H1 (cell line): Measurements from ENCODE around the gene NANOS3. TPM values are rescaled to one million over a fixed set of nuclear protein-coding genes. Genes with fewer than 3 reads are reported as not detected.

ENCODE experiments used
- CTCF ChIA-PET: fragments of 300-600 bp; sonication (Branson Sonifier 250); formaldehyde crosslinking; loops from one replicate; lab custom pipeline; 2021; ENCODE audit not compliant: partially characterized antibody; lab: Charles Lee
- POLR2A ChIA-PET: fragments of 300-600 bp; sonication (Branson Sonifier 250); formaldehyde crosslinking; loops from one replicate; lab custom pipeline; 2021; ENCODE audit warnings: inconsistent platforms; ENCODE audit not compliant: partially characterized antibody; lab: Charles Lee
- DNase-seq, 2 experiments: peaks; one replicate each; pipeline versions ENCODE4 v3.0.0 to v3.0.0-alpha.2; 2010 to 2022; ENCODE audit warnings: low spot score in 2 of 2, low read depth in 1 of 2, mixed read lengths in 1 of 2
- FAIRE-seq: peaks from 2 replicates; lab custom pipeline; 2011; peaks lifted over from hg19 to GRCh38; lab: Jason Lieb, UNC
- H2AFZ ChIP-seq: 2 replicates; pipeline ENCODE4 v1.8.1; 2012; ENCODE audit warnings: low read length, inconsistent platforms
- H2AK5ac ChIP-seq: 2 replicates; pipeline ENCODE4 v1.6.1; 2013; ENCODE audit warnings: low read depth, low read length
- H2BK120ac ChIP-seq: replicated peaks from 2 replicates; pipeline ENCODE3; 2013; ENCODE audit warnings: low read depth, low read length, inconsistent platforms
- H2BK12ac ChIP-seq: 2 replicates; pipeline ENCODE4 v1.6.1; 2013; ENCODE audit warnings: low read depth, low read length
- H2BK15ac ChIP-seq: 2 replicates; pipeline ENCODE4 v1.6.1; 2013; ENCODE audit warnings: low read length
- H2BK20ac ChIP-seq: 2 replicates; pipeline ENCODE4 v1.6.1; 2013; ENCODE audit warnings: low read length
- H2BK5ac ChIP-seq: 2 replicates; pipeline ENCODE4 v1.6.1; 2013; ENCODE audit warnings: low read depth, low read length
- H3K14ac ChIP-seq: 2 replicates; pipeline ENCODE4 v1.6.1; 2013; ENCODE audit warnings: inconsistent platforms; ENCODE audit not compliant: insufficient read length
- H3K18ac ChIP-seq: 2 replicates; pipeline ENCODE4 v1.6.1; 2013; ENCODE audit warnings: low read length; ENCODE audit errors: extremely low read depth
- H3K23ac ChIP-seq: 2 replicates; pipeline ENCODE4 v1.6.1; 2013; ENCODE audit warnings: inconsistent platforms; ENCODE audit not compliant: insufficient read length
- H3K23me2 ChIP-seq: 2 replicates; pipeline ENCODE4 v1.6.1; 2013; ENCODE audit warnings: low read depth, low read length
- H3K27ac ChIP-seq: 2 replicates; pipeline ENCODE4 v1.6.1; 2011; ENCODE audit warnings: low read depth, low read length, inconsistent platforms
- H3K27me3 ChIP-seq, 4 experiments: replicated peaks in 1 of 4; 1 replicate in 1 of 4; 2 replicates in 3 of 4; pipeline versions ENCODE4 v1.6.1 to v1.8.1; 2011 to 2013; ENCODE audit warnings: low read length in 3 of 4, mild to moderate bottlenecking in 3 of 4, inconsistent platforms in 2 of 4, mixed read lengths in 2 of 4, moderate library complexity in 1 of 4; ENCODE audit not compliant: control insufficient read depth in 3 of 4, insufficient read depth in 3 of 4; ENCODE audit errors: extremely low read depth in 1 of 4
- H3K36me3 ChIP-seq, 4 experiments: 2 replicates each; pipeline versions ENCODE4 v1.6.1 to v1.8.1; 2011 to 2013; ENCODE audit warnings: mild to moderate bottlenecking in 4 of 4, low read length in 3 of 4, moderate library complexity in 2 of 4, control low read depth in 1 of 4, inconsistent platforms in 1 of 4; ENCODE audit not compliant: insufficient read depth in 4 of 4, control insufficient read depth in 2 of 4
- H3K4ac ChIP-seq: replicated peaks from 2 replicates; pipeline ENCODE3; 2013; ENCODE audit warnings: low read length, low read depth, mixed read lengths, inconsistent platforms; ENCODE audit not compliant: insufficient read length
- H3K4me1 ChIP-seq, 4 experiments: replicated peaks in 1 of 4; 1 replicate in 1 of 4; 2 replicates in 3 of 4; pipeline versions ENCODE4 v1.6.1 to v1.8.1; 2011 to 2013; ENCODE audit warnings: low read length in 3 of 4, inconsistent platforms in 2 of 4, mixed read lengths in 1 of 4; ENCODE audit not compliant: insufficient read depth in 4 of 4, control insufficient read depth in 3 of 4
- H3K4me2 ChIP-seq, 2 experiments: 2 replicates each; pipeline versions ENCODE4 v1.6.1 to v1.8.1; 2011 to 2013; ENCODE audit warnings: low read depth in 2 of 2, low read length in 2 of 2, control low read depth in 1 of 2, inconsistent platforms in 1 of 2, mild to moderate bottlenecking in 1 of 2; ENCODE audit not compliant: insufficient read depth in 1 of 2
- H3K4me3 ChIP-seq, 4 experiments: fragments of 200-600, 300-600 bp in 1 of 4; sonication (generic), shearing (Covaris generic), sonication (Bioruptor Twin) in 1 of 4; 2 replicates each; pipeline versions ENCODE4 v1.5.1 to v1.8.1; 2011 to 2016; ENCODE audit warnings: low read length in 4 of 4, low read depth in 3 of 4, control low read depth in 2 of 4, inconsistent platforms in 2 of 4, mild to moderate bottlenecking in 2 of 4, mixed read lengths in 1 of 4, moderate library complexity in 1 of 4; ENCODE audit not compliant: insufficient read depth in 2 of 4; ENCODE audit errors: extremely low read depth in 1 of 4
- H3K56ac ChIP-seq: replicated peaks from 2 replicates; pipeline ENCODE3; 2013; ENCODE audit warnings: low read depth, mild to moderate bottlenecking, mixed read lengths, low read length, inconsistent platforms; ENCODE audit not compliant: insufficient read length
- H3K79me1 ChIP-seq: 2 replicates; pipeline ENCODE4 v1.6.1; 2013; ENCODE audit warnings: low read depth, low read length, control low read depth
- H3K79me2 ChIP-seq, 2 experiments: 2 replicates each; pipeline versions ENCODE4 v1.6.1 to v1.8.1; 2012 to 2013; ENCODE audit warnings: low read length in 2 of 2, mild to moderate bottlenecking in 2 of 2, inconsistent platforms in 1 of 2; ENCODE audit not compliant: insufficient read depth in 2 of 2, control insufficient read depth in 1 of 2
- H3K9ac ChIP-seq, 4 experiments: replicated peaks in 1 of 4; 1 replicate in 1 of 4; 2 replicates in 3 of 4; pipeline versions ENCODE4 v1.6.1 to v1.8.1; 2011 to 2013; ENCODE audit warnings: low read depth in 3 of 4, low read length in 3 of 4, control low read depth in 2 of 4, mild to moderate bottlenecking in 2 of 4, moderate library complexity in 2 of 4, inconsistent platforms in 1 of 4; ENCODE audit errors: extremely low read depth in 1 of 4
- H3K9me3 ChIP-seq, 2 experiments: 2 replicates each; pipeline versions ENCODE4 v1.6.1 to v1.8.1; 2012 to 2013; ENCODE audit warnings: mild to moderate bottlenecking in 2 of 2, moderate library complexity in 2 of 2, control low read depth in 1 of 2, inconsistent platforms in 1 of 2, low read depth in 1 of 2, low read length in 1 of 2, mixed read lengths in 1 of 2; ENCODE audit not compliant: insufficient read depth in 2 of 2
- H4K20me1 ChIP-seq, 2 experiments: replicated peaks in 1 of 2; 2 replicates each; pipeline versions ENCODE3 to v1.8.1; 2011 to 2013; ENCODE audit warnings: inconsistent platforms in 2 of 2, low read length in 2 of 2, mild to moderate bottlenecking in 1 of 2; ENCODE audit not compliant: insufficient read depth in 2 of 2, control insufficient read depth in 1 of 2
- H4K5ac ChIP-seq: 2 replicates; pipeline ENCODE4 v1.6.1; 2013; ENCODE audit warnings: low read length, low read depth, mixed read lengths, inconsistent platforms; ENCODE audit not compliant: insufficient read length
- H4K8ac ChIP-seq: 2 replicates; pipeline ENCODE4 v1.8.0; 2013; ENCODE audit warnings: mild to moderate bottlenecking, moderate library complexity, low read length, inconsistent platforms; ENCODE audit not compliant: insufficient read depth; ENCODE audit errors: extremely low read depth
- H4K91ac ChIP-seq: replicated peaks from 2 replicates; pipeline ENCODE3; 2013; ENCODE audit warnings: low read length, mixed read lengths, inconsistent platforms; ENCODE audit not compliant: insufficient read length
- CBX8 ChIP-seq: fragments of 300-800, 300-1000 bp; sonication (generic); IDR thresholded peaks from 2 replicates; pipeline ENCODE4 v1.7.1; 2016; ENCODE audit warnings: low read depth, low read length, borderline replicate concordance
- CEBPB ChIP-seq: IDR thresholded peaks from 2 replicates; pipeline ENCODE4 v1.6.1; 2012; ENCODE audit warnings: low read depth, low read length
- EZH2 ChIP-seq: fragments of 200-600 bp; sonication (generic); IDR thresholded peaks from 2 replicates; pipeline ENCODE4 v1.7.1; 2012; ENCODE audit warnings: low read depth, mild to moderate bottlenecking, moderate library complexity, low read length, inconsistent platforms; ENCODE audit not compliant: severe bottlenecking
- JUND ChIP-seq: IDR thresholded peaks from 2 replicates; pipeline ENCODE4 v1.6.1; 2011; ENCODE audit warnings: mild to moderate bottlenecking, improper control_type of control experiment, low read length
- RAD21 ChIP-seq, 2 experiments: IDR thresholded peaks in 1 of 2; conservative IDR thresholded peaks in 1 of 2; 2 replicates each; pipeline ENCODE4 v1.6.1; 2011; ENCODE audit warnings: low read depth in 2 of 2, low read length in 2 of 2, improper control_type of control experiment in 1 of 2, inconsistent platforms in 1 of 2, mild to moderate bottlenecking in 1 of 2, moderate library complexity in 1 of 2
- SUZ12 ChIP-seq: fragments of 200-600 bp; sonication (generic); IDR thresholded peaks from 2 replicates; pipeline ENCODE4 v1.6.1; 2012; ENCODE audit warnings: mild to moderate bottlenecking, inconsistent platforms, low read length, moderate library complexity, mixed read lengths
- WGBS, 2 experiments: shearing (Covaris generic) in 1 of 2; methylation state at CpG; one replicate each; pipeline versions ENCODE4 v1.1.6 to v1.1.7; 2013 to 2015; ENCODE audit warnings: low lambda C conversion rate in 2 of 2, mixed read lengths in 2 of 2, inconsistent platforms in 1 of 2, low coverage in 1 of 2, missing lambda C conversion rate in 1 of 2; ENCODE audit not compliant: insufficient replicate concordance in 2 of 2, insufficient coverage in 1 of 2, insufficient read length in 1 of 2; ENCODE audit errors: extremely low coverage in 1 of 2, missing lambda C conversion rate in 1 of 2; 5-methylcytosine and 5-hydroxymethylcytosine counted together
- polyA plus RNA-seq, 7 experiments: library from polyadenylated mRNA; depleted of rRNA in 3 of 7; stranded (reverse) in 5 of 7; unstranded in 2 of 7; fragments of >200 nt in 5 of 7; fragments of 200-250 nt in 2 of 7; gene quantifications; 1 replicate in 5 of 7; 2 replicates in 1 of 7; 4 replicates in 1 of 7; pipeline versions ENCODE4 v1.2.1 to v1.2.3, GENCODE V29; 2011 to 2013; ENCODE audit warnings: missing spikeins in 2 of 7, mixed read lengths in 2 of 7
- total RNA-seq: library from RNA; stranded (reverse); fragmentation: NEBNext Ultra II Directional; extraction: Animal tissue kit (Norgen Biotek cat#: 25700); gene quantifications from 2 replicates; pipeline ENCODE4 v1.2.1, GENCODE V29; 2021

NANOS3 gene
- total and polyA plus RNA-seq, 2 of the 8 experiments (the other 6 are each of a cell fraction or from before 2014, with no cell fraction given) = 0.62 TPM; not detected in 1

DNA sequence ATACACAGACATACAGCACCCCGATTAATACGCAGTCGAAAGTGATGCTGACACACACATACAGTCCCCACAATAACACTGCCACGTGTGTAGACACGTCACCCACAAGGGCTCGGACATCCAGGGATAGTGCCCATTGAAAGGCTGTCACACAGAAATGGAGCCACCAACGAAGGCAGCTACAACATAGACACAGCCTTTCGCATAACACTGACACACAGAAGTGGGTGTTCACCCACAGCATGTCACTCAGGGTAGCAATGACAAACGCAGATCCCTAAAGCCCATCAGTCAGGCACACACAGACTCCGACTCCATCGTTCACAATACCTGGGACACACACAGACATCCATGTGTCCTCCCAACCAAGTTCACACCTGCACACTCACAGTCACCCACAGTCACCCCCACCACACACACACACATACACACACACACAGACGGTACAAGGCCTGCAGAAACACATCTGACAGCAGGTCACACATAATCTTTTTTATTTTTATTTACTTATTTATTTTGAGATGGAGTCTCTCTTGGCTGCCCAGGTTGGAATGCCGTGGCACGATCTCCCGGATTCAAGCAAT, 10.4 kb upstream of the NANOS3 start:
- POLR2A ChIA-PET = interaction anchor here (0.7 to 1.4 kb wide), 3 partner anchors 19 to 20 kb away, joined by 3 to 5 read pairs (median 3); no protein-coding TSS in a partner anchor
- peak overlapping the region; percentile 42 to 77; a peak in 3 of 4 replicates for H3K4me2 ChIP-seq

More for the DNA sequence above, 10.4 kb upstream of the NANOS3 start:
- H3K23me2 ChIP-seq = no peaks in the 10 kb centered on the region; the same call in 1 of the 2 replicates
- no peak overlapping the region for H2BK20ac ChIP-seq
- no peak overlapping the region for H3K23ac ChIP-seq
- no peak overlapping the region for H2BK120ac ChIP-seq
- H2AFZ ChIP-seq = no peak overlapping the region
- CTCF ChIA-PET = interaction anchor here (0.6 to 2.1 kb wide), 5 partner anchors 14 to 174 kb away, joined by 3 to 5 read pairs (median 4); no protein-coding TSS in a partner anchor
- H3K4me1 ChIP-seq = peaks cover 1 to 4% (median 4%) of the 10 kb centered on the region in 4 experiments; a peak in 6 of 7 replicates
- H2BK5ac ChIP-seq = no peak overlapping the region
- H2BK12ac ChIP-seq = peak overlapping the region; percentile 6; the same call in 1 of the 2 replicates
- no peak overlapping the region for H3K18ac ChIP-seq
- no peaks in the 10 kb centered on the region for H3K79me2 ChIP-seq
- FAIRE-seq = peak; percentile 24
- peak overlapping the region; percentile 90; the same call in 1 of the 2 replicates for H2AK5ac ChIP-seq
- TF ChIP-seq SUZ12 = peak; percentile 9; the same call in 1 of the 2 replicates
- no peak for TF ChIP-seq RAD21 (IDR thresholded peaks at IDR 0.05 in 1 of 2, conservative IDR thresholded peaks at IDR 0.05 in 1 of 2; ENCODE audit: low read depth in 2 of 2, low read length in 2 of 2)
- peak; percentile 46 for TF ChIP-seq EZH2
- TF ChIP-seq JUND = no peak
- TF ChIP-seq CEBPB = no peak
- TF ChIP-seq CBX8 = no peak
- no peak overlapping the region for H3K4ac ChIP-seq
- no peaks in the 10 kb centered on the region for H3K79me1 ChIP-seq
- no peak overlapping the region for H2BK15ac ChIP-seq
- WGBS, 2 experiments = 80% methylated on average over 15 of the region's 15 CpGs; no CpG with 5 or more reads in 1 of the 2 experiments
- H3K27me3 ChIP-seq = peaks cover 21 to 74% (median 55%) of the 10 kb centered on the region in 4 experiments
- peak overlapping the region in 2 of 4 experiments; percentile 41 to 66; a peak in 2 of 8 replicates for H3K4me3 ChIP-seq
- no peak overlapping the region for H3K27ac ChIP-seq
- no peak overlapping the region for H3K9ac ChIP-seq
- H4K91ac ChIP-seq = no peak overlapping the region
- no peak overlapping the region for H3K56ac ChIP-seq
- no peaks in the 10 kb centered on the region for H3K9me3 ChIP-seq
- no peak overlapping the region for H3K14ac ChIP-seq
- DNase-seq = no peak
- no peaks in the 10 kb centered on the region for H3K36me3 ChIP-seq
- peaks cover 2 to 10% of the 10 kb centered on the region in 2 experiments for H4K20me1 ChIP-seq
- no peak overlapping the region for H4K8ac ChIP-seq
- no peak overlapping the region for H4K5ac ChIP-seq
